Skeletal muscle tissue (tissue), 4 donors: ENCODE measurements around the gene LRRC49. TPM values are rescaled to one million over a fixed set of nuclear protein-coding genes. Genes with fewer than 3 reads are reported as not detected.
"Not testable (repeated sequence)": the region's sequence is repeated elsewhere in the genome, so short reads cannot be mapped to it uniquely, and the experiment has no call there.

Experiments used
- H3K27ac ChIP-seq: one replicate; pipeline ENCODE4 v1.7.0; 2013; ENCODE audit warnings: mild to moderate bottlenecking, low read depth, low read length, inconsistent platforms
- H3K27me3 ChIP-seq, 3 donors: one replicate each; pipeline ENCODE4 v1.7.0; 2013; ENCODE audit warnings: low read length in 3 of 3; ENCODE audit not compliant: control insufficient read depth in 3 of 3, insufficient read depth in 3 of 3
- H3K36me3 ChIP-seq, 3 donors: one replicate each; pipeline ENCODE4 v1.7.0; 2013; ENCODE audit warnings: low read length in 3 of 3; ENCODE audit not compliant: control insufficient read depth in 3 of 3, insufficient read depth in 3 of 3
- H3K4me1 ChIP-seq, 3 donors: one replicate each; pipeline ENCODE4 v1.7.0; 2013; ENCODE audit warnings: low read length in 3 of 3, mild to moderate bottlenecking in 3 of 3; ENCODE audit not compliant: control insufficient read depth in 3 of 3, insufficient read depth in 3 of 3
- H3K4me3 ChIP-seq, 3 donors: one replicate each; pipeline ENCODE4 v1.7.0; 2013; ENCODE audit warnings: low read length in 3 of 3
- H3K9ac ChIP-seq, 3 donors: one replicate each; pipeline ENCODE4 v1.7.0; 2013; ENCODE audit warnings: low read length in 3 of 3, mild to moderate bottlenecking in 3 of 3, moderate library complexity in 2 of 3, low read depth in 1 of 3
- H3K9me3 ChIP-seq, 3 donors: one replicate each; pipeline ENCODE4 v1.7.0; 2013; ENCODE audit warnings: low read length in 3 of 3; ENCODE audit not compliant: control insufficient read depth in 3 of 3
- total RNA-seq: library from RNA; depleted of rRNA; stranded (reverse); fragments of >200 nt; gene quantifications from one replicate; pipeline ENCODE4 v1.2.3, GENCODE V29; 2014
- donor health status: Osteomylitis.

LRRC49 gene
- total RNA-seq, 1 donor from 2014 or later: 11.0 TPM

- H3K4me1 ChIP-seq: peaks cover 10 to 17% (median 14%) of the 10 kb centered on the region in 3 donors
- peak overlapping the region; percentile 71 for H3K27ac ChIP-seq
These were observed 36.3 kb upstream of the LRRC49 start for GRCh38 chr15:70856177-70856883.

GRCh38 chr15:70856884-70857561, 35.6 kb upstream of the LRRC49 start:
- Histone ChIP-seq H3K36me3 (no peaks in the 10 kb centered on the region), H3K9me3 (no peaks in the 10 kb centered on the region), H3K4me3 (no peak overlapping the region), H3K27me3 (peaks cover 0 to 2% (median 0%) of the 10 kb centered on the region in 3 donors), H3K9ac (no peak overlapping the region), H3K27ac (peak overlapping the region; percentile 71), H3K4me1 (peaks cover 8 to 17% (median 14%) of the 10 kb centered on the region in 3 donors)

More at GRCh38 chr15:70856177-70856883, 36.3 kb upstream of the LRRC49 start:
- Histone ChIP-seq H3K36me3 (peaks cover 0 to 5% (median 0%) of the 10 kb centered on the region in 3 donors), H3K4me3 (peak overlapping the region in 1 of 3 donors; percentile 35), H3K9ac (no peak overlapping the region), H3K9me3 (no peaks in the 10 kb centered on the region), H3K27me3 (peaks cover 0 to 7% (median 0%) of the 10 kb centered on the region in 3 donors)

GRCh38 chr15:70857562-70858285, 34.9 kb upstream of the LRRC49 start:
- Histone ChIP-seq H3K9me3 (no peaks in the 10 kb centered on the region), H3K9ac (no peak overlapping the region), H3K27ac (peak overlapping the region; percentile 67), H3K4me1 (peaks cover 7 to 14% (median 11%) of the 10 kb centered on the region in 3 donors), H3K27me3 (peaks cover 0 to 2% (median 0%) of the 10 kb centered on the region in 3 donors), H3K36me3 (no peaks in the 10 kb centered on the region), H3K4me3 (no peak overlapping the region)

GRCh38 chr15:70858614-70859321, 33.9 kb upstream of the LRRC49 start:
- H3K9ac ChIP-seq, H3K27ac ChIP-seq, H3K9me3 ChIP-seq, H3K36me3 ChIP-seq, H3K4me1 ChIP-seq, H3K4me3 ChIP-seq, H3K27me3 ChIP-seq: not testable (repeated sequence)

GRCh38 chr15:70859322-70859908, 33.2 kb upstream of the LRRC49 start:
- no peaks in the 10 kb centered on the region for H3K27me3 ChIP-seq
- no peaks in the 10 kb centered on the region for H3K36me3 ChIP-seq
- no peak overlapping the region for H3K27ac ChIP-seq
- H3K4me3 ChIP-seq: no peak overlapping the region
- no peak overlapping the region for H3K9ac ChIP-seq
- H3K9me3 ChIP-seq: no peaks in the 10 kb centered on the region
- H3K4me1 ChIP-seq: peaks cover 2 to 11% (median 8%) of the 10 kb centered on the region in 3 donors

GRCh38 chr15:70859998-70860397, 32.6 kb upstream of the LRRC49 start:
- H3K4me3 ChIP-seq: no peak overlapping the region
- H3K27me3 ChIP-seq: no peaks in the 10 kb centered on the region
- H3K27ac ChIP-seq: no peak overlapping the region
- no peak overlapping the region for H3K9ac ChIP-seq
- no peaks in the 10 kb centered on the region for H3K36me3 ChIP-seq
- H3K4me1 ChIP-seq: peaks cover 0 to 8% (median 7%) of the 10 kb centered on the region in 3 donors
- no peaks in the 10 kb centered on the region for H3K9me3 ChIP-seq

- H3K36me3 ChIP-seq: no peaks in the 10 kb centered on the region
- no peak overlapping the region for H3K4me3 ChIP-seq
- peak overlapping the region; percentile 55 for H3K27ac ChIP-seq
- no peaks in the 10 kb centered on the region for H3K9me3 ChIP-seq
- no peak overlapping the region for H3K9ac ChIP-seq
- H3K27me3 ChIP-seq: no peaks in the 10 kb centered on the region
- H3K4me1 ChIP-seq: peaks cover 7 to 10% (median 9%) of the 10 kb centered on the region in 3 donors
These were observed 29.0 kb upstream of the LRRC49 start for GRCh38 chr15:70863450-70864218.

- Histone ChIP-seq H3K4me3 (no peak overlapping the region), H3K36me3 (no peaks in the 10 kb centered on the region), H3K27ac (peak overlapping the region; percentile 73), H3K27me3 (no peaks in the 10 kb centered on the region), H3K9ac (no peak overlapping the region), H3K4me1 (peaks cover 11 to 20% (median 16%) of the 10 kb centered on the region in 3 donors), H3K9me3 (no peaks in the 10 kb centered on the region)
These were observed 25.5 kb upstream of the LRRC49 start for GRCh38 chr15:70866982-70867641.
